ENCODE measurements around the gene CD8A.

Gene CD8A

GRCh38 chr2:86807468-86808275 lies 17.0 kb upstream of the CD8A start:
- H3K27me3 ChIP-seq (ENCODE audit: insufficient read depth, low read length): peaks cover 37% of the 10 kb centered on the region
- peak overlapping the region; percentile 45; the same call in 1 of the 2 replicates for H3K9ac ChIP-seq (ENCODE audit: low read depth, low read length)
- no peak overlapping the region for H3K27ac ChIP-seq (ENCODE audit: low read length)
- no peaks in the 10 kb centered on the region for H3K4me1 ChIP-seq (ENCODE audit: insufficient read depth, low read length)
- no peaks in the 10 kb centered on the region for H3K36me3 ChIP-seq (ENCODE audit: insufficient read depth, low read depth, low read length)
- no peaks in the 10 kb centered on the region for H3K9me3 ChIP-seq (ENCODE audit: insufficient read depth, low read depth, low read length)
- peak overlapping the region; percentile 70 for H3K4me3 ChIP-seq (ENCODE audit: low read length)

GRCh38 chr2:86807133-86807467 lies 16.4 kb upstream of the CD8A start:
- Histone ChIP-seq H3K4me3 (ENCODE audit: low read length) (peak overlapping the region; percentile 70), H3K9ac (ENCODE audit: low read depth, low read length) (peak overlapping the region; percentile 45; the same call in 1 of the 2 replicates), H3K4me1 (ENCODE audit: insufficient read depth, low read length) (no peaks in the 10 kb centered on the region), H3K36me3 (ENCODE audit: insufficient read depth, low read depth, low read length) (no peaks in the 10 kb centered on the region), H3K27me3 (ENCODE audit: insufficient read depth, low read length) (peaks cover 37% of the 10 kb centered on the region), H3K27ac (ENCODE audit: low read length) (no peak overlapping the region), H3K9me3 (ENCODE audit: insufficient read depth, low read depth, low read length) (no peaks in the 10 kb centered on the region)

GRCh38 chr2:86806059-86806857 lies 15.5 kb upstream of the CD8A start:
- H3K27ac ChIP-seq (ENCODE audit: low read length): no peak overlapping the region

GRCh38 chr2:86800856-86801567 lies 10.3 kb upstream of the CD8A start:
- Histone ChIP-seq H3K27ac (ENCODE audit: low read length) (no peak overlapping the region), H3K9ac (ENCODE audit: low read depth, low read length) (no peak overlapping the region), H3K27me3 (ENCODE audit: insufficient read depth, low read length) (peaks cover 8% of the 10 kb centered on the region), H3K36me3 (ENCODE audit: insufficient read depth, low read depth, low read length) (no peaks in the 10 kb centered on the region), H3K9me3 (ENCODE audit: insufficient read depth, low read depth, low read length) (peaks cover 15% of the 10 kb centered on the region), H3K4me1 (ENCODE audit: insufficient read depth, low read length) (no peaks in the 10 kb centered on the region), H3K4me3 (ENCODE audit: low read length) (no peak overlapping the region)

More at GRCh38 chr2:86806059-86806857, 15.5 kb upstream of the CD8A start:
- Histone ChIP-seq H3K4me1 (ENCODE audit: insufficient read depth, low read length) (no peaks in the 10 kb centered on the region), H3K4me3 (ENCODE audit: low read length) (no peak overlapping the region), H3K36me3 (ENCODE audit: insufficient read depth, low read depth, low read length) (no peaks in the 10 kb centered on the region), H3K9me3 (ENCODE audit: insufficient read depth, low read depth, low read length) (no peaks in the 10 kb centered on the region), H3K9ac (ENCODE audit: low read depth, low read length) (no peak overlapping the region), H3K27me3 (ENCODE audit: insufficient read depth, low read length) (peaks cover 37% of the 10 kb centered on the region)

GRCh38 chr2:86794861-86795260 lies 4.1 kb upstream of the CD8A start:
- Histone ChIP-seq H3K27me3 (ENCODE audit: insufficient read depth, low read length) (peaks cover 52% of the 10 kb centered on the region), H3K36me3 (ENCODE audit: insufficient read depth, low read depth, low read length) (no peaks in the 10 kb centered on the region)

DNA sequence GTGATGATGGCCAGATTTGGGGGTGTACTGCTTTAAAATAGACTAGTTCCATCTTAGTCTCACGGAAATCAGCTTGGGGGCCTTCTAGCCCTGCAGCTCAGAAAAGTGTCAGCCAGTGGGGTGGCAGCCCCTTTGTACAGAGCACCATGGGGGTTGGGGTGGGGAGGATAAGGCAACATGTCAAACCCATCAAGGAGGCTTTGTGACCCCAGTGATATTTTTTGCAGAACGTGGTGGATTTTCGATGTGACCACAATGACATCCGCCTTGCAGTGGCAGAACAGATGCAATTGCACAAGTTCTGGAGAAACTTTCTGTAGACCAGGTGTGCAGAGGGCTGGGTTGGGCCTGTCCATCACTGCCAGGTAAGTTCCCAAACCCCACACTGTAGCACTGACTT lies 3.0 kb upstream of the CD8A start:
- no peak overlapping the region for H3K9ac ChIP-seq (ENCODE audit: low read depth, low read length)
- H3K4me1 ChIP-seq (ENCODE audit: insufficient read depth, low read length): no peaks in the 10 kb centered on the region
- H3K9me3 ChIP-seq (ENCODE audit: insufficient read depth, low read depth, low read length): peaks cover 26% of the 10 kb centered on the region
- no peak overlapping the region for H3K27ac ChIP-seq (ENCODE audit: low read length)
- H3K4me3 ChIP-seq (ENCODE audit: low read length): no peak overlapping the region
- H3K36me3 ChIP-seq (ENCODE audit: insufficient read depth, low read depth, low read length): no peaks in the 10 kb centered on the region
- peaks cover 63% of the 10 kb centered on the region for H3K27me3 ChIP-seq (ENCODE audit: insufficient read depth, low read length)

More at GRCh38 chr2:86794861-86795260, 4.1 kb upstream of the CD8A start:
- no peak overlapping the region for H3K9ac ChIP-seq (ENCODE audit: low read depth, low read length)
- no peaks in the 10 kb centered on the region for H3K4me1 ChIP-seq (ENCODE audit: insufficient read depth, low read length)
- H3K4me3 ChIP-seq (ENCODE audit: low read length): no peak overlapping the region
- no peak overlapping the region for H3K27ac ChIP-seq (ENCODE audit: low read length)
- H3K9me3 ChIP-seq (ENCODE audit: insufficient read depth, low read depth, low read length): peaks cover 24% of the 10 kb centered on the region

DNA sequence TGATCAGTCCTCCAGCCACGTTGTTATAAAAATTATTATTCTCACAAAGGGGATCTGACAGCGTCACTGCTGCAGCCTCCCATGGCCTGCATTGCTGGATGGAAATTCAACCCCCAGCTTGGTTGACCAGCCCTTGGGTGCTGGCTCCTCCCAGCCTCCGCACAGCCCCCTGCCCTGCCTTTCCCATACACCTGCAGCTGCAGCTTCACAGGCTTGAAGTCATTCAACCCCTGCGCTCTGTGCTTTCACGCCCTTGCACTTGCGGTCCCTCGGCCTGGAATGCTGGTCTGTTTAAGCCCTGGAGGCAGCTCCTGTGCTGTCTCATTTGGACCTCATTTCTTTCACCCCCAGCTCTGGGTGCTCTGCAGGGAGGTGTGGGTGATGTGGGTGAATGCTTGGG lies 860 bp upstream of the CD8A start:
- H3K4me3 ChIP-seq (ENCODE audit: low read length): peak overlapping the region; percentile 57; the same call in 1 of the 2 replicates
- H3K9ac ChIP-seq (ENCODE audit: low read depth, low read length): no peak overlapping the region
- H3K27me3 ChIP-seq (ENCODE audit: insufficient read depth, low read length): peaks cover 81% of the 10 kb centered on the region
- H3K27ac ChIP-seq (ENCODE audit: low read length): no peak overlapping the region
- H3K9me3 ChIP-seq (ENCODE audit: insufficient read depth, low read depth, low read length): peaks cover 16% of the 10 kb centered on the region; the same call in 1 of the 2 replicates
- no peaks in the 10 kb centered on the region for H3K4me1 ChIP-seq (ENCODE audit: insufficient read depth, low read length)
- H3K36me3 ChIP-seq (ENCODE audit: insufficient read depth, low read depth, low read length): no peaks in the 10 kb centered on the region

- Histone ChIP-seq H3K27ac (ENCODE audit: low read length) (no peak overlapping the region), H3K9ac (ENCODE audit: low read depth, low read length) (no peak overlapping the region), H3K27me3 (ENCODE audit: insufficient read depth, low read length) (peaks cover 87% of the 10 kb centered on the region), H3K36me3 (ENCODE audit: insufficient read depth, low read depth, low read length) (no peaks in the 10 kb centered on the region), H3K9me3 (ENCODE audit: insufficient read depth, low read depth, low read length) (peaks cover 5% of the 10 kb centered on the region; the same call in 1 of the 2 replicates), H3K4me3 (ENCODE audit: low read length) (peak overlapping the region; percentile 40; the same call in 1 of the 2 replicates), H3K4me1 (ENCODE audit: insufficient read depth, low read length) (no peaks in the 10 kb centered on the region)
Observed at GRCh38 chr2:86790134-86790675, 508 bp downstream of the CD8A start.

DNA sequence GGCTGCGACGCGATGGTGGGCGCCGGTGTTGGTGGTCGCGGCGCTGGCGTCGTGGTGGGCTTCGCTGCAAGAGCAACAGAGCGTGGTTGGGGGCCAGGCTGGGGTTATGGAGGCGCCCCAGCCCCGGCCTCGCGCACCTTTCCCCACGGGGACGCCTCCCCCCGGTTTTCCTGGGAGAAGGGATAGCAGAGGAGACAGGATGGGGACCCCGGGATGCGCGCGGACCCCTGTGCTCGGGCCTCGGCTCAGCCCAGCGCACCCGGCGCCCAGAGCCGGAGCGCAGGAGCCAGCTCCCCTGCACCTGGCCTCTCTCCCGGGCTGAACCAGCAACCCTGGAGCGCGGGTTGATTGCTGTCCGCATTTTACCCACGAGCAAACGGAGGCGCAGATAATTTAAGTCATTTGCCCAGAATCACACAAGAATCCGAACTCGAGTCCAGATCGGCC lies 1.0 kb downstream of the CD8A start:
- no peaks in the 10 kb centered on the region for H3K4me1 ChIP-seq (ENCODE audit: insufficient read depth, low read length)
- H3K36me3 ChIP-seq (ENCODE audit: insufficient read depth, low read depth, low read length): no peaks in the 10 kb centered on the region
- H3K27me3 ChIP-seq (ENCODE audit: insufficient read depth, low read length): peaks cover 82% of the 10 kb centered on the region
- no peak overlapping the region for H3K9ac ChIP-seq (ENCODE audit: low read depth, low read length)
- H3K9me3 ChIP-seq (ENCODE audit: insufficient read depth, low read depth, low read length): peaks cover 5% of the 10 kb centered on the region; the same call in 1 of the 2 replicates
- peak overlapping the region; percentile 40; the same call in 1 of the 2 replicates for H3K4me3 ChIP-seq (ENCODE audit: low read length)
- H3K27ac ChIP-seq (ENCODE audit: low read length): no peak overlapping the region

DNA sequence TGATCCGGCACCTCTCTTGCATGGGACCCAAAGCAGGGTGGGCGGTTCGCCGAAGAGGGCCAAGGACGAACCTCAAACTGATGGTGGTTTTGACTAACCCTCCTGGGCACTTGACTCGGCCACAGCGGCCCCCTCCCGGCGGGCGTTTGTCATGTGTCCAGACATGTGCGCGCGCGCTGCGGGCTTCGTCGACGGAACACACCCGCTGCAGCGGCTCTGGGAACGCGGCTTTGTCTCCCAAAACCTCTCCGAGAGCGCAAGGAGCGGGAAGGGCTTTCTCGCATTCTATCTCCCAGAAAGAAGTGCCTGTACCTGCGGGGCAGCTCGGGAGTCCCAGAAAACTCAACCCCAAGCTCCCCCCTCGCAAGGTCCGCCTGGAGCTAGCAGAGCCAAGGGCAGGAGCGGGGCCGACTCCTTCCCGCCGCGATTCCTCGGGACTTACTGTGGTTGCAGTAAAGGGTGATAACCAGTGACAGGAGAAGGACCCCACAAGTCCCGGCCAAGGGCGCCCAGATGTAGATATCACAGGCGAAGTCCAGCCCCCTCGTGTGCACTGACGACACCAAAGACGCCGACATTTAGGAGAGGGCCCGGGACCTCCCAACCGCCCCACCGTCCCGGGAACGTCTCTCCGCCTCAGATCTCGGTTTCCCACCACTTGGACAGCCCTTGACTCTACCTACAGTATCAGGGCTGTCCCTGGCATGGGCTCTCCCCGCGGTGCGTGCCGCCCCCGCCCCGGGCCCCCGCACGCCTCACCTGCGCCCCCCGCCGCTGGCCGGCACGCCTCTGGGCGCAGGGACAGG lies 1.6 kb downstream of the CD8A start:
- Histone ChIP-seq H3K27me3 (ENCODE audit: insufficient read depth, low read length) (peaks cover 76% of the 10 kb centered on the region), H3K36me3 (ENCODE audit: insufficient read depth, low read depth, low read length) (no peaks in the 10 kb centered on the region), H3K4me1 (ENCODE audit: insufficient read depth, low read length) (no peaks in the 10 kb centered on the region), H3K9me3 (ENCODE audit: insufficient read depth, low read depth, low read length) (peaks cover 5% of the 10 kb centered on the region; the same call in 1 of the 2 replicates), H3K27ac (ENCODE audit: low read length) (no peak overlapping the region), H3K4me3 (ENCODE audit: low read length) (peak overlapping the region; percentile 50; the same call in 1 of the 2 replicates), H3K9ac (ENCODE audit: low read depth, low read length) (no peak overlapping the region)
